Keratinocyte (primary cell): ENCODE measurements around the gene ZFYVE26.

Source experiments
- CTCF ChIP-seq, 3 experiments: IDR thresholded peaks in 1 of 3; conservative IDR thresholded peaks in 1 of 3; optimal IDR thresholded peaks in 1 of 3; 2 replicates in 2 of 3; 3 replicates in 1 of 3; pipeline versions ENCODE3 to v1.5.1; 2011; ENCODE audit warnings: low read length in 3 of 3, mild to moderate bottlenecking in 3 of 3, moderate library complexity in 2 of 3, control low read depth in 1 of 3, inconsistent platforms in 1 of 3; ENCODE audit not compliant: insufficient read depth in 2 of 3; ENCODE audit errors: extremely low read depth in 1 of 3
- EZH2 ChIP-seq: IDR thresholded peaks from one replicate; pipeline ENCODE4 v1.6.1; 2012; ENCODE audit warnings: inconsistent platforms, mild to moderate bottlenecking, low read length, moderate library complexity

DNA sequence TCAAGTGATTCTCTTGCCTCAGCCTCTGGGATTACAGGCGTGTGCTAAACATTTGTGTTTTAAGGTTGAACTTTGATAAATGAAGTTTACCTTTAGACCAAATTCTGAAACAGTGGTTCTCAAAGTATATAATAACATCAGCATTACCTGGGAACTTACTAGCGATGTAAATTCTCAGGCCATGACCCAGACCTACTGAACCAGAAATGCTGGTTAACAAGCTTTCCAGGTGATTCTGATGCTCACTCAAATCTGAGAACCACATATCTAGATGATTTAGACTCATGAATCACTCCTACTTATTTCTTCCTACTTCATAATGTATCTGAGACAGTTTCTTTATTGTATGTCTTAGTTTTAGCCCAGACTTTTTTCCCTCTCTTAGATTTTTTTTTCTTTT lies 46.8 kb upstream of the ZFYVE26 start:
- TF ChIP-seq CTCF (optimal IDR thresholded peaks at IDR 0.05 in 1 of 3, IDR thresholded peaks at IDR 0.05 in 1 of 3, conservative IDR thresholded peaks at IDR 0.05 in 1 of 3; ENCODE audit: extremely low read depth in 1 of 3, insufficient read depth in 2 of 3, low read length in 3 of 3) (no peak), EZH2 (no peak)
